Fibroblast of mammary gland (primary cell): ENCODE measurements around the gene SSMEM1.
"Not testable (repeated sequence)": the region's sequence is repeated elsewhere in the genome, so short reads cannot be mapped to it uniquely, and the experiment has no call there.

Experiments
- DNase-seq: peaks from one replicate; pipeline ENCODE4 v3.0.0-alpha.2; 2010; ENCODE audit warnings: low read depth
- H3K4me3 ChIP-seq: 2 replicates; pipeline ENCODE4 v1.5.1; 2011; ENCODE audit warnings: low read depth, mild to moderate bottlenecking, low read length, moderate library complexity; ENCODE audit not compliant: control insufficient read depth
- TF ChIP-seq, protein P1 (sequence below): conservative IDR thresholded peaks from 2 replicates; pipeline ENCODE4 v1.5.1; 2011; ENCODE audit warnings: low read depth, low read length, inconsistent platforms; ENCODE audit not compliant: control insufficient read depth, insufficient read depth

SSMEM1 gene

DNA sequence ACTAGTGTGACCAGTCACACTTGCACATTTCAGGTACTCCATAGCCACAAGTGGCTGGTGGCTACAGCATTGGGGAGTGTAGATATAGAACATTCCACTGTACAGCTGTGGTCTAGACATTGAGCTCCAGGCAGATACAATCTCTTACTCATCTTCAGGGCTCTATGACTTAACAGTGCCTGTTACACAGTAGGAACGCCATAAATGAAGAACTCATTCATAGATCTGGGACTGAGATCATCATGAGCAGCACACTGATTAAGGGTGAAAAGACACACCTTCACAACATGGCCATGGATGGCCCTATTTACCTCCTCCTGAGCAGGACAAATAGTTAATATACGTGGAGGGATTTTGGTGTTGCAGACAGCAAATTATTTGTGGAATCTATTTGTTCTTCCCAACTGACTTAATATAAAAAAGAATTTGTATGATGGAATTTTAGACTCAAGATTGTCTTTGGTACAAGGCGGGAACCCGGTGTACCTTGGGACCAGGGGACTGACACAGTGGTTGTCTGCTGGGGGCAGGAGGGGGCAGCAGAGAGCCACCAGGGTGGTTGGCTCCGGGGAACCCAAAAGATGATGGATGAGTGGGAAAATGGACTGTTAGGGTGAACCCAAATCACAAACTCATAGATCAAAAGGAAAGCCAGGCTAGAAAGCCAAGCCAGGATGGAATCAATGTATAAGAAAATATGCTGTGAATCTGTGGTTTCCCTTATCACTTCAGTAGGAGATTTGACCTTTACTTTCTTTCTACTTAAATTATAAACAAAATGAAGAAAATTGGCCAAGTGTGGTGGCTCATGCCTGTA lies 34.7 kb downstream of the SSMEM1 start:
- DNase-seq = peak; percentile 35
- no peak overlapping the region for H3K4me3 ChIP-seq
- TF ChIP-seq, protein P1, sequence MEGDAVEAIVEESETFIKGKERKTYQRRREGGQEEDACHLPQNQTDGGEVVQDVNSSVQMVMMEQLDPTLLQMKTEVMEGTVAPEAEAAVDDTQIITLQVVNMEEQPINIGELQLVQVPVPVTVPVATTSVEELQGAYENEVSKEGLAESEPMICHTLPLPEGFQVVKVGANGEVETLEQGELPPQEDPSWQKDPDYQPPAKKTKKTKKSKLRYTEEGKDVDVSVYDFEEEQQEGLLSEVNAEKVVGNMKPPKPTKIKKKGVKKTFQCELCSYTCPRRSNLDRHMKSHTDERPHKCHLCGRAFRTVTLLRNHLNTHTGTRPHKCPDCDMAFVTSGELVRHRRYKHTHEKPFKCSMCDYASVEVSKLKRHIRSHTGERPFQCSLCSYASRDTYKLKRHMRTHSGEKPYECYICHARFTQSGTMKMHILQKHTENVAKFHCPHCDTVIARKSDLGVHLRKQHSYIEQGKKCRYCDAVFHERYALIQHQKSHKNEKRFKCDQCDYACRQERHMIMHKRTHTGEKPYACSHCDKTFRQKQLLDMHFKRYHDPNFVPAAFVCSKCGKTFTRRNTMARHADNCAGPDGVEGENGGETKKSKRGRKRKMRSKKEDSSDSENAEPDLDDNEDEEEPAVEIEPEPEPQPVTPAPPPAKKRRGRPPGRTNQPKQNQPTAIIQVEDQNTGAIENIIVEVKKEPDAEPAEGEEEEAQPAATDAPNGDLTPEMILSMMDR = peak; percentile 98

DNA sequence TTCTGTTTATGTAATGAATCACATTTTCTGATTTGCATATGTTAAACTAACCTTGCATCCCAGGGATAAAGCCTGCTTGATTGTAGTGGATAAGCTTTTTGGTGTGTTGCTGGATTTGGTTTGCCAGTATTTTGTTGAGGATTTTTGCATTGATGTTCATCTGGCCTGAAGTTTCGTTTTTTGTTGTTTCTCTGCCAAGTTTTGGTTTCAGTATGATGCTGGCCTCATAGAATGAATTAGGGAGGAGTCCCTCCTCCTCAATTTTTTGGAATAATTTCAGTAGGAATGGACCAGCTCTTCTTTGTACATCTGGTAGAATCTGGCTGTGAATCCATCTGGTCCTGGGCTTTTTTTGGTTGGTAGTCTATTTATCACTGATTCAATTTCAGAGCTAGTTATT lies 35.8 kb downstream of the SSMEM1 start:
- DNase-seq = peak; percentile 27

DNA sequence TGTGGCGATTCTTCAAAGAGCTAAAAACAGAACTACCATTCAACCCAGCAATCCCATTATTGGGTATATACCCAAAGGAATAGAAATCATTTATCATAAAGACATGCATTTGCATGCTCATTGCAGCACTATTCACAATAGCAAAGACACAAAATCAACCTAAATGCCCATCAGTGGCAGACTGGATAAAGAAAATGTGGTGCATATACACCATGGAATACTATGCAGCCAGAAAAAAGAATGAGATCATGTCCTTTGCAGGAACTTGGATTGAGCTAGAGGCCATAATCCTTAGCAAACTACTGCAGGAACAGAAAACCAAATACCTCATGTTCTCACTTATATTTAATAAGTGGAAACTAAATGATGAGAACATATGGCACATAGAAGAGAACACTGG lies 38.8 kb downstream of the SSMEM1 start:
- DNase-seq, H3K4me3 ChIP-seq: not testable (repeated sequence)

More for the DNA sequence above, 35.8 kb downstream of the SSMEM1 start:
- not testable (repeated sequence) for H3K4me3 ChIP-seq

DNA sequence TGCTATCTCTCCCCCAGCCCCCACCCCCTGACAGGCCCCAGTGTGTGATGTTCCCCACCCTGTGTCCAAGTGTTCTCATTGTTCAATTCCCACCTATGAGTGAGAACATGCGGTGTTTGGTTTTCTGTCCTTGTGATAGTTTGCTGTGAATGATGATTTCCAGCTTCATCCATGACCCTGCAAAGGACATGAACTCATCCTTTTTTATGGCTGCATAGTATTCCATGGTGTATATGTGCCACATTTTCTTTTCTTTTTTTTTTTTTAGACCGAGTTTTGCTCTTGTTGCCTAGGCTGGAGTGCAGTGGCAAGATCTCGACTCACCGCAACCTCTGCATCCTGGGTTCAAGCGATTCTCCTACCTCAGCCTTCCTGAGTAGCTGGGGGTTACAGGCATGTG lies 41.2 kb downstream of the SSMEM1 start:
- DNase-seq, H3K4me3 ChIP-seq: not testable (repeated sequence)

DNA sequence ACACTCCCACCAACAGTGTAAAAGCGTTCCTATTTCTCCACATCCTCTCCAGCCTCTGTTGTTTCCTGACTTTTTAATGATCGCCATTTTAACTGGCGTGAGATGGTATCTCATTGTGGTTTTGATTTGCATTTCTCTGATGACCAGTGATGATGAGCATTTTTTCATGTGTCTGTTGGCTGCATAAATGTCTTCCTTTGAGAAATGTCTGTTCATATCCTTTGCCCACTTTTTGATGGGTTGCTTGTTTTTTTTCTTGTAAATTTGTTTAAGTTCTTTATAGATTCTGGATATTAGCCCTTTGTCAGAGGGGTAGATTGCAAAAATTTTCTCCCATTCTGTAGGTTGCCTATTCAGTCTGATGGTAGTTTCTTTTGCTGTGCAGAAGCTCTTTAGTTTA lies 42.0 kb downstream of the SSMEM1 start:
- DNase-seq, H3K4me3 ChIP-seq: not testable (repeated sequence)

DNA sequence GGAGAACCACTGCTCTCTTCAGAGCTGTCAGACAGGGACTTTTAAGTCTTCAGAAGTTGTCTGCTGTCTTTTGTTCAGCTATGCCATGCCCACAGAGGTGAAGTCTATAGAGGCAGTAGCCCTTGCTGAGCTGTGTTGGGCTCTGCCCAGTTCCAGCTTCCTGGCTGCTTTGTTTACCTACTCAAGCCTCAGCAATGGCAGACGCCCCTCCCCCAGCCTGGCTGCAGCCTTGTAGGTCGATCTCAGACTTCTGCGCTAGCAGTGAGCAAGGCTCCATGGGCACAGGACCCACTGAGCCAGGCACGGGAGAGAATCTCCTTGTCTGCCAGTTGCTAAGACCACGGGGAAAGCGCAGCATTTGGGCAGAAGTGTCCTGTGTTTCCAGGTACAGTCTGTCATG lies 46.9 kb downstream of the SSMEM1 start:
- no peak overlapping the region for H3K4me3 ChIP-seq
- TF ChIP-seq, protein P1 = no peak
- DNase-seq = no peak

DNA sequence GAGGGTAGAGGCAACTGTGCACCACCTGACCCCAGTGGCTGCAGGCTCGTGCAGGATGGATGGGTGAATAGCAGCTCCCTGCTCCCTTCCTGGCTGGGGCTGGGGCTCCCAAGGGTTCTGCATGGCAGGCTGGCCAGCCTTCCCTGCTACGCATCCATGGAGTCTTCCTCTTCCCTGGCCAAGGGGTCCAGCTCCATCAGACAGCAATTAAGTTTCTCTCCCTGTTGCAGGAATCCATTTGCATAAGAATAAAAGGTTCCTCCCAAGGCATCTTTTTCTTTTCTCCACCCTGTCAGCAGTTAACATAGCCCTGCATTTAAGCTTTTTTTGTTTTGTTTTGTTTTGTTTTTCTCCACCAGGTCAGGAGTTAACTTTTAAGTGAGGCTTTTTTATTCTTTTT lies 49.0 kb downstream of the SSMEM1 start:
- no peak overlapping the region for H3K4me3 ChIP-seq
- TF ChIP-seq, protein P1 = no peak
- no peak for DNase-seq

DNA sequence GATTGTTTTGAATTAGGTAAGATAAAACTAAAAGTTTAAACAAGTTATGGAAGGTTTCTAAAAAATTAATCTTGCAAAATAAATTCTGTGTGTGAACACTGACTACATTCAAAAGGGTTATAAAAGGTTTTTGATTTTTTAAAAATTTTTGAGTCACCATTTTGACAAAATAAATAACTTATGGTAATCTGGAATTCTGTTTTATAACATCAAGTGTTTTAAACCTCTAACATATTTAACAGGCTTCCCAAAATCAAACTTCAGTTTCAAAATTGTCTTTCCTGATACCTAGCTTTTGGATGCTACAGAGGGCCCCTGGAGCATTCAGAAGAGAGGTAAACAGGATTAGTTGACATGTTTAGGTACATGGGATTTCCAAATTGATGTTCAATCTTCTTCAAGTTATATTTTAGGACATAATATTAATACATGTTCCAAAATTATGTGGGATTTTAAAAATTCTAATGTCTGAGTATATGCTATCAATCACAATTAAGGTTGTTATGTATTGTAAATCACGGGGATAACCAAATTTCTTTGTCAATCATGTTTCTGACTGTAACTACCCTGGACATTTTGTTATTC lies 50.9 kb downstream of the SSMEM1 start:
- DNase-seq = no peak
- H3K4me3 ChIP-seq = no peak overlapping the region
- TF ChIP-seq, protein P1 = no peak

DNA sequence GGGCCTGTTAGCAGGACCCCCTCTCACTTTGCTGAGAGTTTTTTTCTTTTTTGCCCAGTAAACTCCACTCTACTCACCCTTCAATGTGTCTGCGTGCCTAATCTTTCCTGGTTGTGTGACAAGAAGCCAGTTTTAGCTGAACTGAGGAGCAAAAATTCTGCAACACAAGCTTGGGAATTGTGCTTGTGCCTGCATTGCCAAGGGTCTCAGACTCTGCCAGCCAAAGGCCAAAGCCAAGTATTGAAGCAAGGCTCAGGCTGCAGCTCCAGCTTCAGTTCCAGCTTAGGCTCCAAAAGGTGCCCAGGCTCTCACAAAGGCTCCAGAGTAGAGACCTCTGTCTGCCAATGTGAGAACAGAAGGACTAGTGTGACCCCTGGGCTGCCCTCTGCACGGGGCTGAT lies 54.8 kb downstream of the SSMEM1 start:
- DNase-seq = no peak
- H3K4me3 ChIP-seq = no peak overlapping the region
- TF ChIP-seq, protein P1 = no peak
